ENCODE data around the gene DLG2. TPM values are rescaled to one million over a fixed set of nuclear protein-coding genes. Genes with fewer than 3 reads are reported as not detected.
"Not testable (repeated sequence)": the region's sequence is repeated elsewhere in the genome, so short reads cannot be mapped to it uniquely, and the experiment has no call there.

Gene DLG2
- total RNA-seq, 1 donor from 2014 or later = 0.51 TPM

- DNase-seq (ENCODE audit: low read depth in 2 of 2) = no peak
These were observed 1880.1 kb downstream of the DLG2 start for GRCh38 chr11:83746921-83747585.

- no peak for DNase-seq (ENCODE audit: low read depth in 2 of 2)
These were observed 1882.4 kb downstream of the DLG2 start for GRCh38 chr11:83744620-83745192.

DNA sequence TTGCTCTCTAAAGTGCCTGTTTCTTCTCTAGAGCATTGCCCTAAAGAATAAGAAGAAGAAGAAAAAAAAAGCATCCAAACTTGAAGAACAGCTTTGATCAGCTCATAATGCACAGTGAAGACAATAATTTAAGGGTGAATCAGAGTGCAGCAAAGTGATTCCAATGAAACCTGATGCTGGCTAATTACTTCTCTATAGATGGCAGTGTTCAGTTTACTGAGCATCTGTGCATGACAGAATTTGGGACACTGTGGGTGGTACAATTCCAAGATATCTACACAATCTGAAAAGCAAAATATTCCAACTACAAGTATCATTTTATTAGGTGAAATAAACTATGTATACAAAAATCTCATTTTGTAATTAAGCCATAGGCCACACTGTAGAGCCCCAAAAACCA, 1890.5 kb downstream of the DLG2 start:
- no peak for DNase-seq (ENCODE audit: low read depth in 2 of 2)

DNA sequence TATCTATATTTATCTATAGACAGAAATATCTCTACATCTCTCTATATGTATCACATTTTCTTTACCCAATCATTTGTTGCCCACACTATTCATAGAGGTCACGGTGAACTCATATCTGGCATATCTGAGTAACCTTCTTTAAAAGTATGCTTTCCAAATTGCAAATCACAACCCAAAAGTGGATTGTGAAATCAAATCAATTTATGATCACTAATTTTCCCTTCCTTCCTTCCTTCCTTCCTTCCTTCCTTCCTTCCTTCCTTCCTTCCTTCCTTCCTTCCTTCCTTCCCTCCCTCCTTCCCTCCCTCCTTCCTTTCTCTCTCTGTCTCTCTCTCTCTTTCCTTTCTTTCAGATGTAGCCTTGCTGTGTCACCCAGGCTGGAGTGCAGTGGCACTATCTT, 1893.0 kb downstream of the DLG2 start:
- DNase-seq (ENCODE audit: low read depth in 2 of 2) = no peak

- not testable (repeated sequence) for DNase-seq (ENCODE audit: low read depth in 2 of 2)
These were observed 1895.9 kb downstream of the DLG2 start for GRCh38 chr11:83731288-83731687.

GRCh38 chr11:83728281-83728680, 1898.9 kb downstream of the DLG2 start:
- no peak for DNase-seq (ENCODE audit: low read depth in 2 of 2)

GRCh38 chr11:83727251-83727650, 1899.9 kb downstream of the DLG2 start:
- DNase-seq (ENCODE audit: low read depth in 2 of 2) = no peak

DNA sequence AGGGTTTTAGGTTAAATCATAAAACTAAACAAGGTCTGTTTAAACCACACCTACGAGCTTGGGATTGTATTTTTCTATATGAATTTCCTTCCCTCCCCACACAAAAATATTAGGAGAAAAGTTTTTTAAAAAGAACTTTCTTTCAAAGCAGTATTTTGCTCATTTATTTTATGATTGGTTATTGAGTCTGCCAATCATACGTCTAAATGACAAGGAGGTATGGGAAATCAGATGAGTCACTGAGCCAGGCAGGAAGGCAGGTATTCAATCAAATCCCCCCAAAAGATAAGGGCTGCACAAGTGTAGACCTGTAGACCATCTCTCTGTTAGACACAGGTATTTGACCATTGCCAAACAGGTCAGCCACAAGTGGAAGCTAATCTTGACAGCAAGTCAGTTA, 1900.8 kb downstream of the DLG2 start:
- no peak for DNase-seq (ENCODE audit: low read depth in 2 of 2)

DNA sequence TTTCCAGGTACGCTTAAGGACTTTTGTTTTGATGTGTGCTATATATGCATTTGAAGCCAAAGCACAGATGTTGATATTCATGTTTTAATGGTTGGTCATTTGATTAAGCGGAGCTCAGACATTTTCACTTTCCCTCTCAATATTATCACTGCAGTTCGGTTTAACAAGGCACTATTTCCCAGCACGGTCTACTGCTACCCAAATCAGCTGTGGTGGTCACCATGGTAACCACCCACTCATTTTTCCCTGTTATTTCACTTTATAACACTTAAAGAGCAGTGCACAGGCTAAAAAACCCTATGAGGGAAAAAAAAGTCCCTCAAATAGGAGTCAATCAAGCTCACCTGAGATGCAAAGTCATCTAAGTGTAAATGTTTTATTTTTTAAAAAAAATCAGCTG, 1901.4 kb downstream of the DLG2 start:
- no peak for DNase-seq (ENCODE audit: low read depth in 2 of 2)

DNA sequence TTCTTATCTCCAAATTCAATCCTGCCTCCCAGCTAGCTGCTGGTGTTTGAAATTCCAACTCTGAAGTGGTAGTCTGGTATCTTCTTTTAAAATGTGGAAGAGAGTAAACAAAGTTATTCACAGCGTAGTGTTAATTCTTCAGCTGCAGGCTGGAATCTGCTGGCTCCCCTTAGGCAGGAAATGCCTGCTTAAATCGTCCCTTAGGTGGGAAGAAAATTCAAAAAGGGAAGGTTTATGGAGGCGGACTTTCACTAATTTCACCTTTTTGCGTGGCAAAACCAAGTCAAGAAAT, 1901.9 kb downstream of the DLG2 start:
- DNase-seq (ENCODE audit: low read depth in 2 of 2) = no peak

DNA sequence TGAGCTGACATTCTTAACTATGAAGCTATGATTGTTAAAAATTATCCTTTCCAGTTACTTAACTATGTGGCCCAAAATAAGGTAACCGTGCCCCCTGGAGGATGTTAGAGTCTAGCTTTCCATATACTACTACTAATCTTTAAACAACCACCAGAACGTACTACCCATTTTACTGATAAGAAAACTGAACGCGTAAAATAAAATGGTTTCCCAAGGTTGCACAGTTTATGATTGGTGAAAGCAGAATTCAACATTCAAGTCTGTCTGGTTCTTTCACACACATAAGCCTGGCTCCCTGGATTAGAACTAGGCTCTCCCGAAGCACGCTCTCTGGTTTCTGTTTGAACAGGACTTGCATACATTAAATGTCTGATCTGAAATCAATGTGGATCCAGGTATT, 1903.1 kb downstream of the DLG2 start:
- peak; percentile 59 for DNase-seq (ENCODE audit: low read depth in 2 of 2)

DNA sequence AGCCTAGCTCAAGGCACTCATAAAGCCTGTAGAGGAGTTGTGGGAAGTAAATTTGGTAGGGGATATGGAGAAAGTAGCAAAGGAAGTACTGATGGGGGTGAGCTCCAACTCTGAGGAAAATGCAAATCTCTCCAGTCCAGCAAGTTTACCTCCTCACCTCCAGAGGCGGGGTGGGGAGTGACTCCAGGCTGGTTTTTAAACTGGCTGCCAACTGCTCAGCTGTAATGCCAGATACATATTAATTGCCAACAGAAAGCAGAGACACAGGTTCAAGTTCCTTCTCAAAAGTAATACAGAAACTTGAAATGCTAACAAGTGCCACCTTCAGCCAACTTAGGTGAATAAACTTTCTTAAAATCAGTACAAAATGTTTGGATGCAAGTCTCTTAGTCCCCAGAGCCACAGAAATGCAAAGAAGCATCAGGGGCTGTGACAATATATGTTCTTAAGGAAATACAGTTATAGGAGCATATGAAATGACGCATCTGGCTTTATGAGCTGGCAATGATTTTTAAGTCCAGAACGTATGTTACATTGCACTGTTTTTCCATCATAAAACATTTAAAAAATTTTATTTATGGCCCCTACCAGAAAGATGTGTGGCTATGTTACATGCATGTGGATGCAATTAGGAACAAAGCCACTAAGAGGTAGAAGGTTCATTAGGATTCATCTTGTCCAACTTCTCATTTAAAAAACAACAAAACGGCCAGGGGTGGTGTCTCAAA, 1904.6 kb downstream of the DLG2 start:
- DNase-seq (ENCODE audit: low read depth in 2 of 2) = no peak

GRCh38 chr11:83721263-83721662, 1905.9 kb downstream of the DLG2 start:
- DNase-seq (ENCODE audit: low read depth in 2 of 2) = no peak

- no peak for DNase-seq (ENCODE audit: low read depth in 2 of 2)
These were observed 1906.5 kb downstream of the DLG2 start for GRCh38 chr11:83720675-83721074.

GRCh38 chr11:83717537-83717936, 1909.6 kb downstream of the DLG2 start:
- DNase-seq (ENCODE audit: low read depth in 2 of 2) = no peak

- DNase-seq (ENCODE audit: low read depth in 2 of 2) = no peak
These were observed 1911.1 kb downstream of the DLG2 start for GRCh38 chr11:83715927-83716535.

DNA sequence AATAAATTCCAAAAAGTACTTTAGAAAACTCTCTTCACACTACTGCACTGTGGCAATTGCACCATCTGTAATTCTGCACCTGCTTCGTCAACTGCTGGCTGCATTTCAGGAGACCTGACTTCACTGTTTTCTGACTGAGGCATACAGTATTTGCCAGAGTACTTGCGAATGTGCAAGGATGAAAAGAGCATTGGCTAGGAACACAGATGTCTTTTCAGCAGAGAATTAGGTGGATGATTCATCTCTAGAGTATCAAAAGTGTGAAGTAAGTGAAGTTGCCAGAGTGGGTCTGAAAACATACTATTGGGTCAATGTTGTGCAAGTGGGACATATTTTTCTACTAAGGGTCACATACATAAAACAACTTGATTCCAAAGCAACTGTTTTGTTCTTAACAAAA, 1913.4 kb downstream of the DLG2 start:
- no peak for DNase-seq (ENCODE audit: low read depth in 2 of 2)

DNA sequence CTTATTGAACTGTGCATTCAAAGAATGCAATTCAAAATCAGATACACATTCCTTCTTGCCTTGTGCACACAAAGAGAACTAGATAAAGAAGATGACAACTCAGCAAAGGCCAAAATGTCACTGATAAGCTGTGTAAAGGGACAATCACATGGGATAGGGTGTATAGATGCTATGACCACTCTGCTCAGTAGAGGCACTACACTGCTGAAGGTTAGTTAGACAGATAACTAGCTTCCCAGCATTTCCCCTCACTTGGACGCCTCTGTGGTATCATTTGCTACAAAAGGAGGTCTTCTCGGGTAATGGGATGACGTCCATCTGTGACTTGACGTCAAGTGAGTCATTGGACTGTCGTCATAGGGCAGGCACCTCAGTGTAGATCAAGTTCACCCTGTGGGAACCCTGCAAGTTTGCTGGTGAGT, 1916.0 kb downstream of the DLG2 start:
- no peak for DNase-seq (ENCODE audit: low read depth in 2 of 2)

DNA sequence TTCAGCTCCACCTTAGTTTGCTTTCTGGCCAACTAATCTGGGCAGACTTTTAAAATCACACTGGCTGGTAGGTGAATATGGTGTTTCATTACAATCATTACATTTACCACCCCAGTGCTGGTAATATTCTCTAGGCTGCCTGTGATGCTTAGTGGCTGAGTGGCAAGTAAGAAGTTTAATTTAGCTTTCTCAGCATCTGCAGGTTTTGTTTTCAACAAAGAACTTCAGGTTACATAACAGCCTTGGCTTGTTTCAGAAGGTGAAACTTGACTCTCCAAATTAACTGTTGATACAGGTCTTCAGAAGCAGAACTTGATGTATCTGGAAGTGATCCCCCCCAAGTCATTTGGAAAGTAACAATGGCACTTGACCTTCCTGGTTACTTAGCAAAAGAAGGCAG, 1917.7 kb downstream of the DLG2 start:
- DNase-seq (ENCODE audit: low read depth in 2 of 2) = no peak

GRCh38 chr11:83706566-83706965, 1920.6 kb downstream of the DLG2 start:
- no peak for DNase-seq (ENCODE audit: low read depth in 2 of 2)

DNA sequence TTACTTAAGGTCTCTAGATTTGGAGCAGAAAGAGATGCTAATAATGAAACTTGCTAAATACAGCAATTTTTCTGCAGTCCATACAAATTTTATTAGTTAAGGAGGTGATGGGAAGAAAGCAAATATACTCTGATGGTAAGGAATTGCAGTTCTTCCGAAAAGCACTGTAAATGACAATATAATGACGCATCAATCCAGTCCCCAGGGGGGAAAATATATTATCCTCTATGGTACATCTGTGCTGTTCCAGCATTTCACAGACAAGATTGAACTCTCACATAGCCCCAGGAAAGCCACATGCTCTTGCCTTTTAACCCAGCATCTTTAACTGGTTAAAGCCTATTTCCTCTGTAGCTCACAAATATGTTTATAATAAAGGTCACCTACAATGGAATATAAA, 1924.3 kb downstream of the DLG2 start:
- DNase-seq (ENCODE audit: low read depth in 2 of 2) = no peak

DNA sequence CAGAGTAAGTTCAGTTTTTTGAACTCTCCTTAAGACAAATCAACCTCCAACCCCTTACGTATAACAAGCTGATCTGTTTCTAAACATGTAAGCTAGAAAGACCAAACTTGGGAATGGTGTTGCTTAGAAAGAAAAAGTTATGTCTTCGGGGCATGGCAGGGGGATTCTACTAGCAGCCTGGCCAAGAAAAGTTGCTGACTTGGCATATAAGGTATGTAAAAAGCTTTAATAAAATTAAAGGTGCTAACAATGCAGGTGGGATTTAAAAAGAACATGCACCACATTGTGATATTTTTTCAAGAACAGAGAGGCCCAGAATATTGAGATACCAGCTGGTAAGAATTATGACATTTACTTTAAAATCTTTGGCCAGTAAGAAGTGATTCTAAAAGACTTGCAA, 1929.6 kb downstream of the DLG2 start:
- no peak for DNase-seq (ENCODE audit: low read depth in 2 of 2)

DNA sequence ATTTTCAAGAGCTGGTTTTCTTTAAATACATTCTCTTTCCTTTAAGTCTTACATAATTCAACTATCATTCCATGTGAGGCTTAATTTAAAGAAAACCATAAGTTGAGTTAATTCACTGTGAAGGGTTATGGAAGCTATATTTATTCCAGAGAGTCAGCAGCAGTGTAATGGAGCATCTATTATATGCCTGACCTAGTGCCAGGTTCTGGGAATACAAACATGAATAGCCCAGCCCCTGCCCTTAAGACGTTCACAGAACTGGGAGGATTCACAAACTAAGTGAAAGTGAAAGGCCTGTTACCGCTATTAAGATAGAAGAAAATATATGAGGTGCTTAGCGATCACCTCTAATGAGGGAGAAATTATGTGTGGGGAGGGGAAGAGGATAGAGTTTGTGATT, 1932.1 kb downstream of the DLG2 start:
- DNase-seq (ENCODE audit: low read depth in 2 of 2) = no peak

Measured in dermis microvascular lymphatic vessel endothelial cell (primary cell).